HCEC 1CT (cell line): ENCODE data around the gene KCNF1.
A peak's percentile ranks its signal among the peaks of the same experiment; 100 is the strongest.

ENCODE experiments used
- DNase-seq: peaks from one replicate; pipeline ENCODE4 v3.0.0-alpha.2; 2017

KCNF1 gene

DNA sequence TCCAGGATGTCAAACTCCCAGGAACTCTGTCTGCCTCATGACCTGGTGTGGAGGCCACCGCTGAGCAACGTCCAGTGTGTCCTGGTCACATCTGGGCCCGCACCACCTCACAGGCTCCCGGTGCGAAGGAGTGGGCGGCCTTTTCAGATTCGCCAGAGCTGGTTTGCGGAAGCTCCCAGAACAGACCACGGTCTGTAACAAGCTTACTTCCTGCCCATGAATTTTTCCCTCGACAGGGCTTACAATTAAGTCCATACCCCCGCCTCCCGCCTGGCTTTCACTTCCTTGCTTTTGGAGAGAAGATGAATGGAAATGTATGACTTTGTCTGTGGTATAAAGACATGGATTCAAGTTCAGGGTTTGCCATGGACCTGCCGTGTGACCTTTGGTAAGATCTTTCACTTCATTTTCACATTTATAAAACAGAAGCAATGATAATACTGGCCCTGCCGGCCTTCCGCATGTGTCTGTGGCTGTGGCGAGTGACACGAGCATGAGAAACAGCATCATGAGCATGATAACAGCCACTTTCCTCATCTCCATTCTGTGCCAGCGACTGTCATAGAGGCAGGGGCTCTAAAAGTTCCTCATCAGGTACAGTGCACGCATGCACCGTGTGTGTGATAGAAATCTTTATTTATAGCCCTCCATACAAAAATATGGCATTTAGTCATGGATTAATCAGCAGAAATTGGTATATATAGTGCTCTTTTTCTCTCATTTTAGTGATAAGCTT lies 31.0 kb upstream of the KCNF1 start:
- DNase-seq, result no peak

DNA sequence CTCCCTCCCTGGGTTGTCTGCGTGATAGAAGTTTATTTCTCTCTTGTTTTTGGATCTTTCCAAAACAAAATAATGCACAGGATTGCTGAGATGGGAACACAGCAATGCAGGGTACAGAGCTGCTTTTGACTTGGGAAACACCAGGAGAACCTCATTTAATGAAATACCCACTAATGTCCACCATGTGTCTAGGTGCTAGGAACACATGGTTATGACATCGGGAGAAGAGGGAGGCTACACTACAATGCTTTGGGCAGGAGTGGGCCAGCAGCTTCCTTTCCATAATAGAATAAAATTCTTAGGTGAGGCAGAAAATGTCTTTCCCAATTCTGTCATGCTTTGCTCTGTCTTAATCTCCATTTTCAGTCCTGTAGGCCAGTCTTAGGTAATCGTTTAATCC lies 29.2 kb upstream of the KCNF1 start:
- DNase-seq, result no peak

DNA sequence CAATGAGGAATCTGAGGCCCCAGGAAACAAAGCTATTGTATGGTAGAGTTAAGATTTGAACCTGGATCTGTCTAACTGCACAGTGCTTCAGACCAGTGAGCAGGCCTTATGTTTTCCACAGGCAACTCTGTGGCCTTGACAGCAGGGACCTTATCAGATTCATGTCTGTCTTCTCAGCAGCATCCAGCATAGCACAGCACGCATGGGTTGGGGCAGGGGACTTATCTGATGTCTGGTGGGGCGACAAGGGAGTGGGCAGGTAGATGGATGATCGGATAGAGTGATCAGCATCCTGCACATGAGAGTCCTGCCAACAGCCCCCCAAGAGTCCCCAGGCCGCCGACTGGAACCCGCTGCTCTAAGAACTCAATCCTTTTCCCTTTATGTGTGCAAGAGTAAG lies 28.7 kb upstream of the KCNF1 start:
- DNase-seq, result no peak

DNA sequence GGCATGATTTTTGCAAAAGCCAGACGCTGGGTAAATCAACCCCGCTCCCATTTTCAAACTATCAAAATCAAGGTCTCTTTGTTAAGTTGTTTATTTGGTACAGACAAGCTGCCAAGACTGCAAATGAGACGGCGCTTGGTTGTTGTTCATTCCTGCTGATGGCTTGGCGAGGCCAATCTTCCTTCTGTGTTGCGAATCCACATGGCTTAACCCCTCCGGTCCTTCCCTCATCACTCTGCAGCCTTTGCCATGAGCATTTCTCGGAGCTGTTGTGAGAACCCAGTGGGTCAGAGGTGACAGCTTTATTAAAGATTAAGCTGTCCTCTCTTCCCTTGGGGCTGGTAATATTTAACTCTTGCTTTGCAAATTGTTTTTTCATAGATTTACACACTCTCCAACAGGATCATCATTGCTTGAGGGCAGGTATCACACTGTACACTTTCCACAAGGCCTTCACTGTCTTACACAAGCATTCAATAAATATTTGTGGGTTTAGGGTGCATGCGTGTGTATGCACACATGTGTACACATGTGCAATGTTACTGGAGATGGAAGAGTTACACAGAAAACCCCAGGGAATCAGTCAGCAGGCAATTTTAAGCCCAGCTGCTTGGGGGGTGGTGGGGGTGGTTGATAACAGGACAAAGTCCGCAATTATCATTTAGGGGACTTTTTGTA lies 27.8 kb upstream of the KCNF1 start:
- DNase-seq, result no peak

DNA sequence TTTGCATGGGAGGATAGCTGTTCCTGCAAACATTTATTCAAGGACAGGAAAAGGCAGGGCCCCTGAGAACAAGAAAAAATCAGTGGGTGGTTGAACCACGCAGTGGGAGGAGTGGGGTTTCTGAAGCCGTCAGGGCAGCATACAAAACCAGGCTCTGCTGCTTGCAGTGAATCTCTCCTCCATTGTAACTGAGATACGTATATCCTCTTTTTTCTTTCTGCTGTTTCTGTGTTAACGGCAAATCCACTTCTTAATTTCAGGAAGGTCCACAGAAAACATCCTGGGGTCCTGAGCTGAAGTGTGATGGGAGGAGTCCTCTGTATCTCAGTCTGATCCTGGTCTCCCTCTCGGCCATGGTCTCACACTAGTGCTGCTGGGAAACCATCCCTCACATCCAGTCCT lies 27.2 kb upstream of the KCNF1 start:
- DNase-seq, result no peak

DNA sequence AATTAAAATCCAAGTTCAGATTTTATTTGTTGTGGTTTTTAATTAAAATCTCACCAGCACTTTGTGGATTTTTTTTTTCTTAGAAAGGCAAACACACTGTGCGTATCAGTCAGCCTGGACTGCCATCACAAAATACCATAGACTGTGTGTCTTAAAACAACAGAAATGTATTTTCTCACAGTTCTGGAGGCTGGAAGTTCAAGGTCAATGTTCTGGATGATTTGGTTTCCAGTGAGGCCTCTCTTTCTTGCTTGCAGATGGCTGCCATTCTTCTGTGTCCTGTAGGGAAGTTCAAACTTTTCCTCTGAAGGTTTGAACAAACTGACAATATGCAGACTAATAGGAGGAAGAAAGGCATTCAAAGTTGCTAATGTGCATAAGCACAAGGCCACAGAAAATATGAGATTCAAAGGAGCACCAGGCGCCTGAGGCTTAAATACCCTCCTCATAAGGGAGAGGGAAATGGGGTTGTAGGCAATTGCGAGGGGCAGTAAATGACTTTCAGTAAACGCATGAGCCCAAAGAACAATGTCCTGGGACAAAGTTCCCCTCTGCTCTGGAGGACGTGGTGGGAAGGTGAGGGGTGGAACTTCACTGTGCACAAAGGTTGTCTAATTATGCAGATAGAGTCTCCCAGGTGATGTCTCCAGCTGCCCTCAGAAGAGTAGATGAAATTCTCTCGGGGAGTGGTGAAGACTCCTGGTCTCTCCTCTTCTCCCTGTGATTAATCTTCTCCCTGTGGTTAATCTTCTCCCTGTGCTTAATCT lies 26.5 kb upstream of the KCNF1 start:
- no peak for DNase-seq

DNA sequence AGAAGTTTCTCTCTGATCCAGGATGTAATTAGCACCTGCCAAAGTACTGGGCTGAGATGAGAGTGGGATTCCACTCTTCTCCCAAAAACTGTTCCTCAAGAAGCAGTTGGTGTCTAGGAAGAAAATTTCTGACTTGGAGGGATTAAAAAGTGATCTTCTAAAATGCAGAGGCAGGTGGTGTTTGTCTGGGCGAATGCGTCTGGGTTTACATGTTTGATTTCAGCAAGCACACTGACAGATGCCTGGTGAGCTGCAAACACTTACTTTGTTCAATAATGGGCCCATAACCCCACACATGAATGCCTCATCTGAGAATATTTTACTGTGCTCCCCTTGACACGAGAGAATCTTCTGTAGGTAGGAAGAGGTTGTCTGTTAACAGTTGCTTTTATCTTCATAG lies 24.3 kb upstream of the KCNF1 start:
- DNase-seq, result no peak

DNA sequence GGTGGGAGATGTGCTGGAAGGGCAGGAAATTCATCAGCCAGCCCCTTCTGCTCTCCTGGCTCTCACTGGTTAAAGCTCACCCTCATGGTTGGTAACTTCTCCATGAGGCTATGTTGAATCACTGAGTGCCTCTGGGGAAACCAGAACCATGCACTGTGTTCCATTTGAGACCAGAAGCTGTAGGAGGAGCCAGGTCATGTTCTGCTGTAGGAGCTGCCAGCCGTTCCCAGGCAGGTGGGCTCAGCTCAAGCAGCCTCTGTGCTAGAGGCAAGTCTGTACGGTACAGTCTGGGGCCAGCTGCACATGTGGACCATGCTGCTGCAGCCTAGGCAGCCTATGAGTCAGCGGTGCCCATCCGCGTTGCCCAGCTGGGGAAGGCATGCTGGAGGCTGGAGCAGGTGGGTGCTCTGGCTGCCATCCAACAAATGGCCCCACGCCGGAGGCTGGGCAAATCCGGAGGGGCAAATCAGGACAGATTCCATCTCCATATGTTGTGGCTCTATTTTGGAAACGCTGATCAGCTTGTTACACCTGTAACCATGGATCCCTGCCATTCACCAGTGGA lies 22.0 kb upstream of the KCNF1 start:
- DNase-seq, result no peak

DNA sequence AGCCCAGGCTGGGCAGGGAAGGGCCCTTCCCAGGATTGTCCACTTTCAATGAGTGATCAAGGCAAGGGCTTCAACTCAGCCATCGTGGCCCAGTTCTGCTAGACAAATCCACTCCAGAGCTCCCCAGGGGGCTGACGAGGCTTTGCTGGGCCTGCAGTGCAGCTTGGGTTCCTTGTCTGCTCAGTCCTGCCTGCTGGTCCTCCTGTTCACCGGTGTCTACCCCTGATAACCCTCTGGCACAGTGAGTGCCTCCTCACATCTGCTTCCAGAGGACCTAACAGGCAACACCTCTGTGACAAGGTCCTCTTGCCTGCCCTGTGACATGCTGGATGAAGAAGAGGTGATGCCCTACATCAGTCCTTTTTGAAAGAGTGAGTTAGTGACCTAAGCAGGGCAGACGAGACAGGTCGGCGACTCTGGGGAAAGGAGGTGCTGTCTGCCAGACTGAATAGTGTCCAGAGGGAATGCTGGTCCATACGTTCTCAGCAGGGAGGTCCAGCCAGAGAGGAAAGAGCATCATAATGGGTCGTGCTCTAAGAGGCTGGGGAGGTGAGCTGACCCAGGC lies 20.9 kb upstream of the KCNF1 start:
- no peak for DNase-seq

DNA sequence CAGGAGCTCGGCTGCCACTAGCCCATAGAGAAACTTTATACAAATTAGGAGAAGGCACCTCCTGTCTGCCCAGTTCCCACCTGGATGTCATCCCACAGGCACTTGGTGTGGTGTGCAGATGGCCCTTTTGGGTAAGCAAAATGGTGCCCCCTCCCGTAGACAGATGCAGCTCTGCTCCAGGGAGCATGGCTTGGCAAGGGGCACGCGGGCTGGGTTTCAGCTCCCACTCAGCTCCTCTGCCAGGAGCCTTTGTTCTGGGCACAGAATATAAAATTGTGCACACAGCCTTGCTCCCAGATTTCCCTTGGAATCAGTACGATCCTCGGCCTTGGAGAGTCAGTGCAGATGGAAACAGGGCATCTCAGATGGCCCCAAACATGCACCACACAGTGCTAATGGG lies 20.3 kb upstream of the KCNF1 start:
- no peak for DNase-seq

DNA sequence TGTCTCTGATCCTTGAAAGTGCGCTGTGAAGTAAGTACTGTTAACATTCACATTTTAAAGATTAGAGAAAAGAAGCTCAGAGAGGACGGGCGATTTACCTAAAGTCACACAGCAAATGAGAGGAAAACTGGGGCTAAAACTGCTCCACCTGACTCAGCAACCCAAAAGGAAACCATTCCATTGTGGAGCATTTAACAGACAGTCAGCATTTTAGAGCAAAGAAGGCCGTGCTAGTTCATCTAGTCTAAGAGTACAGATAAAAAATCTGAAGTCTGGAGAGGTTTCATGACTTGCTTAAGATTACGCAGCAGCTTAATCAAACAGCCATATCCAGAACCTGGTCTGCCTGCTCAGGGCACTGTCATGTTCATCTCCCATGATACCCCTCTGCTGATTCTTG lies 19.9 kb upstream of the KCNF1 start:
- no peak for DNase-seq

DNA sequence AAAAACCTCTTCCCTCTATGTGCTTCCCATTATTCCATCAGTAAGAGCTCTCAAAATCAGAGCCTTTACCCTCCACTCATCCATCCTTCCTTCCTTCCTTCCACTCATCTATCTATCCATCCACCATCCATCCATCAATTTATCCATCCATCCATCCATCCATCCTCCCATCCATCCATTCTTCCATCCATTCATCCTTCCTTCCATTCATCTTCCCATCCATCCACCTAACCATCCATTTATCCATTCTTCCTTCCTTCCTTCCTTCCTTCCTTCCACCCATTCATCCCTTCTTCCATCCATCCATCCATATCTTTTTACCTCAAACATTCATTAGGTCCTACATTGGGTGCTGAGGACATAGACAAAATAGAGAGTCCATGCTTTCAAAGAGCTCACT lies 19.4 kb upstream of the KCNF1 start:
- no peak for DNase-seq

DNA sequence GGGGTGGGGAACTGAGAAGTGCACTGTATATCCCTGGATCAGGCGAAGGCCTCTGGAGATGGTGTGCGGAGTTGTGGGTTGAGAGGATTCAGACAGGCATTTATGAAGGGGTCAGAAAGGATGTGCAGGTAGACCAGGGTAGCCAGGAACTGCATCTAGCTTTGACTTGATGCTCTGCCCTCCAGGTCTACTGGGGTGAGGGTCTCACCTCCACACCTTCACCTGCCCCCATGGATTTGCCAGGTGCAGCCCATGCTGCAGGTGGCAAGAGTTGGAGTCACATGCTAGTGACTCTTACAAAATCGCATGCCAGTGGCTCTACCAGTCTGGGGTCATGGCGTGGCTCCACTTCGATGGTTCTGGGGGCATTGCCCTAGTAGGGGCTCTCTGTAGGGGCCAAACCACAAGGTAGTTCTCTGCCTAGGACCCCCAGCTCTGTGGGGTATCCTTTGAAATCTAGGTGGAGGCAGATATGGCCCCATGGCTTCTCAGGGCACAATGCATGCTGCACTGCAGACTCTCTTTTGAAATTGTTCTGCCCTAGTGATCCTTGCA lies 18.9 kb upstream of the KCNF1 start:
- no peak for DNase-seq

DNA sequence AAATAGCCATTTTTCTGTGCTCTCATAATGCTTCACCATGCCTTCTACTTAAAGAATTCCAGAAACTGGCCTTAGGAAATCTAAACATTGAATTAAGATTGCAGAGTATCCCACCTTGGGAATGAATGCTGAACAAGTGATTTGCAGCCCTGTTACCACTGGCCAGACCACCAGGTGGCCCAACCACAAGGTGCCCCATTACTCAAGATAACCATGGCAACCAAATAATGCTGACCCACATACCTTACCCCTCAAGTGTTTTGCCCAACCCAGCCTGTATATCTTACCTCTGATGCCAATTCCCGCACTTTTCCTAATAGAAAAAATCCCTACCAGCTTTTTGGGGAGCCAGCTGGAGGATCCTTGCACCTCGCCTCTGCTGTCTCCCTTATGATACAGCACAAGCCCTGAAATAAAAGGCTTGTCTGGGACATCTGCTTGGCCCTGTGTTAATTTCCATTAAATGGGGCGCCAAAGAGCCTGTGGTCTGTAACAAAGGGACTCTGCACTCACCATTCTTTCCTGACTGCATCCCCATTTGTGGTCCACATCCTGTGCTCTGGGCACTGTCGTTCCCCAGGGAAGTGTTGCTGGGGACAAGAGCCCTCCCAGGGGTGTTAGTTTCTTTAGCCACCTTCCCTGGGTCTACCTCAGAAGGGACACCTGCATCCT lies 17.3 kb upstream of the KCNF1 start:
- no peak for DNase-seq

DNA sequence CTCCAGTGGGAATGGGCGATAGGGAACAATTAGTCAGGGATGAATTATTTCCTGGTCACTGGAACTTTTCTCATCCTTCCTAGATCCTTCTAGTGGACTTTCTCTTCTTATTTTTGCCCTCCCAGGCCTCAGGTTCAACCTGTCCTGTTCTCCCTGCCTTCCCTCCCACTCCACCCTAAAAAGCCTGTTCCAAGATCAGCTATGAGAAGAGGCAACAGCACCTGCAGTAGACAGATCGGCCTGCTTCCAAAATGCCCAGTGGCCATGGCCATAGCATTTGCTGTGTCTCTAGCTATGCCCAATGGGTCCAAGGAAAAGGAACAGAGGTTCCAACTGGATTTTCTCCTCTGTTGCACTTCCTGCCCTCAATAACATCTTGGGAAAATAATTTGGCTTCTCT lies 16.5 kb upstream of the KCNF1 start:
- no peak for DNase-seq

DNA sequence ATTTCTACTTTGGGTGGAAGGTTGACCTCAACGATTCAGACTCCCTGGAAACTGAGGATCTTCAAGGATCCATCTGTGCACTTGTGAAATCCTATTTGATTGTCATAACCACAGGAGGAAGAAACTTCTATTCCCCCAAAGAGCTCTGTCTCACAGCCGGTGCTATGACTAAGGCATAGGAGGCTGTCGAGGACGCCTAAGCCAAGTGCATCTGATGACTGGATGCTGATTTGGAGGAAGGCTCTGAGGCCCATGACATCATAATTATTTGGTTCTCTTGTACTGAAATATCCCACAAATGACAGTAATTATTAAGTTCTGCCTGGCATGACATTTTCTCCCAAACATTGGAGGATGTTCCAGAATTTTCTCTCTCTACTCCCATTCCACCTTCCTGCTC lies 13.8 kb upstream of the KCNF1 start:
- peak; percentile 43 for DNase-seq

DNA sequence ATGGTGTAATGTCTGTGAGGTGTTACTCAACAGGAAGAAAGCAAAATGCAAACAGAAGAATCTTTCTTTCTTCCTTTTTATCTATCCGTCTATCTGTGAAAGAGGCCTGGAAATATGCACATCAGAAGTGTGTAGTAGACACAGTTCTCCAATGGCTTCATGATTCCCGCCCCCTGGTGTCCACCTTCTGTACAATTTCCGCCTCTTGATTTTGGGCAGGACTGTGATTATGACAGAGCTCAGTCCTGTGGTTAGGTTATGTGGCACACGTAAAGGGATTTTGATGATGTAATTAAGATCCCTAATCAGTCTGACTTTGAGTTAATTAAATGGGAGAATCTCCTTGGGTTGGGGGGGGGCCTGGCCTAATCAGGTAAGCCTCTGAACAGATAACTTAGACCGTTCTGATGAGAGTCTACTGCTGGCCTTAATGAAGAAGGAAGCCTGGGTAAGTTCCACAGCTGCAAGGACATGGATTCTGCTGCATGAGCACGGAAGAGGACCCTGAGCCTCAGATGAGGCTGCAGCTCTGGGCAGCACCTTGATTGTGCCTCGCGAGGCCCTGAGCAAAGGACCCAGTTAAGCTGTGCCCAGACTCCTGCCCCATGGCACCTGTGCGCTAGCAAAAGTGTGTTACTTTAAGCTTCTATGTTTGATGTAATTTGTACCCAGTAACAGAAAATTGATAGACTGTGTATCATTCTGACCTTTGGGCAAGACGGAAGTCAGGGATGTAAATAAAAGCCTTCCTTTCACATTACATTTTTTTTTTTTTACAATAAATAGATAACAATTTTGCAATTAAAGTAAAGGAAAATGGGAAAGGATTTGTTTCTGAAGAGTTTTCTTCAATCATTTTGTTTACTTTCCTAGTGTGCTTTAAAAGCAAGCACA lies 11.3 kb upstream of the KCNF1 start:
- DNase-seq, result peak; percentile 9

DNA sequence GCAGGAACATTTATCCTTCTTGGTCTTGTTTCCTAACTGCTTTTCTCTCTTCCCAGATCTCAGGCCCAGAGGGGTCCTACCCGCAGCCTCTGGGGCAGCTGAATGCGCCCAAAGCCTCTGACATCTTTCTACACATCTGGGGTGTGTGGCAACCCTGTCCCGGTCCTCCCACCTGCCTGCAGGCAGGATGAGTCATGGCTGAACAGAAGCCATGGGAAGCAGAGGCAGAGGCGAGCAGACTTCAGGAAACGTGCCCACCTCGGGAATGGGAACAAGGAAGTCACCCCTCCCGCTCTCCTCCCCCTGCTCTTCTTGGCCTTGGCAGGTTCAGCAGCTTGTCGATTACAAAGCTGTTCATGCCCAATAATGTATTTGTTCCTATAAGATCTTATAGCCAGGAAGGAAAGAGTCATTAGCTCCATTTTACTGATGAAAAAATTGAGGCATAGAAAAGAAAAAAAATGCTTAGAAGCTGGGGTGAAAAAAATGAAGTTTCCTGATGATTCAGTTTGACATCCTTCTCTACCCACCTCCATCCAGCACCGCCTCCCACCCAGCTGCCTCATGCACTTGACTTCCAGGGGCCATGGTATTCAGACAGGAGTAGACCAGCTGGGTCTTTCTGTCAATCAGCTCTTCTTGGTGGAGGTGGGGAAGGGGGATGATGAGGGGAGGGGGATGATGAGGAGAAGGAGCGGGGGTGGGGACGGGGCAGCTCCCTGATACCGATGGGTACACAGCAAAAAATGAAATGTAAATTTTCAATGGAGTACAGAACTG lies 10.4 kb upstream of the KCNF1 start:
- no peak for DNase-seq

DNA sequence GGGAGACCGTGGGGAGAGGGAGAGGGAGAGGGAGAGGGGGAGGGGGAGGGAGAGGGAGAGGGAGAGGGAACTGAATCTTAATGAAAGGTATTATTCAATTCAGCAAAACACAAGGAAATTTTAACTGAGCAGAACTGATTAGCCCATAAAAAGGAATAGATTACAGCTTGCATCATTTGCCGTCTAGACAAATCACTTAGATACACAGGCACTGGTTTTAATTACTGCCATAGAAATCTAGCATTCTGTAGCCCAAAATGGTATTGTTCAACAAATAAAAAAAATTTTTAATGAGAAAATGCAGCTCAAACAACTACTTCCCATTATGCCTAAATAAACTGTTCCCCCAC lies 7.9 kb upstream of the KCNF1 start:
- DNase-seq, result no peak

DNA sequence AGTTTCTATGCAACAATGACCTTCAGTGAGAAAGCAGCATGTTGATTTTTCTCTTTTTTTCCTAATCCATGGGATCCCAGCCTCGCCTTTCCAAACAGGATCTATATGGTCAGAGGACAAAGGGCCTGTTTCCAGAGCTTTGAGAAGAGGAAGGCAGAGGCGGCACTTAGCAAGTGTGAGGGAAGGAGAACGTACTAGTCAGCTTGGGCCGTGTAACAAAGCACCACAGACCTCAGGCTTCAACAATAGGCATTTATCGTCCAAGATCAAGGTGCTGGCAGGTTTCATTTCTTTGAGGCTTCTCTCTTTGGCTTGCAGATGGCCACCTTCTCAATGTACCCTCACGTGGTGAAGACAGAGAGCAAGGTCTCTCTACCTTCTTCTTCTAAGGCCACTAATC lies 7.3 kb upstream of the KCNF1 start:
- DNase-seq, result no peak
